Endothelial cell of umbilical vein (primary cell): ENCODE data around the gene HOXC9.

Experiments
- CTCF ChIP-seq, 2 donors: IDR thresholded peaks; 1 replicate in 1 of 2; 2 replicates in 1 of 2; pipeline ENCODE4 v1.5.1; 2011; ENCODE audit warnings: low read length in 2 of 2, mild to moderate bottlenecking in 2 of 2, moderate library complexity in 2 of 2, control low read depth in 1 of 2, inconsistent platforms in 1 of 2, low read depth in 1 of 2; ENCODE audit not compliant: insufficient read depth in 1 of 2; ENCODE audit errors: extremely low read depth in 1 of 2
- EZH2 ChIP-seq: IDR thresholded peaks from 2 replicates; pipeline ENCODE4 v1.6.1; 2012; ENCODE audit warnings: borderline replicate concordance, low read depth, mild to moderate bottlenecking, moderate library complexity, low read length, inconsistent platforms; ENCODE audit not compliant: severe bottlenecking
- FOS ChIP-seq: IDR thresholded peaks from 2 replicates; pipeline ENCODE4 v1.6.1; 2011; ENCODE audit warnings: mild to moderate bottlenecking, low read length, moderate library complexity, borderline replicate concordance; ENCODE audit not compliant: insufficient read depth
- GATA2 ChIP-seq: IDR thresholded peaks from 2 replicates; pipeline ENCODE4 v1.7.0; 2011; ENCODE audit warnings: low read depth, mild to moderate bottlenecking, moderate library complexity, mixed read lengths, low read length; ENCODE audit not compliant: insufficient read length, insufficient read depth
- JUN ChIP-seq: IDR thresholded peaks from 2 replicates; pipeline ENCODE4 v1.6.1; 2011; ENCODE audit warnings: borderline replicate concordance, low read depth; ENCODE audit not compliant: insufficient read length, insufficient read depth
- MAX ChIP-seq: IDR thresholded peaks from 2 replicates; pipeline ENCODE4 v1.6.1; 2011; ENCODE audit not compliant: insufficient read depth, insufficient read length
- MYC ChIP-seq: IDR thresholded peaks from one replicate; pipeline ENCODE4 v1.6.1; 2011; ENCODE audit warnings: mild to moderate bottlenecking, low read depth, low read length
- POLR2A ChIP-seq: IDR thresholded peaks from 2 replicates; pipeline ENCODE4 v1.6.1; 2012; ENCODE audit warnings: low read depth, mild to moderate bottlenecking, control low read depth, low read length
- POLR2AphosphoS5 ChIP-seq: IDR thresholded peaks from 2 replicates; pipeline ENCODE4 v1.6.1; 2012; ENCODE audit warnings: low read depth, mild to moderate bottlenecking, control low read depth, low read length, moderate library complexity; ENCODE audit not compliant: insufficient read depth

GRCh38 chr12:54015018-54015931, 15.3 kb downstream of the HOXC9 start:
- TF ChIP-seq EZH2 (peak; percentile 62), CTCF (IDR thresholded peaks at IDR 0.05; ENCODE audit: extremely low read depth in 1 of 2, insufficient read depth in 1 of 2, low read depth in 1 of 2, low read length in 2 of 2) (no peak), POLR2A (no peak), MAX (no peak), POLR2AphosphoS5 (no peak), JUN (no peak), MYC (no peak), GATA2 (no peak), FOS (no peak)
